Karpas-422 (cell line): ENCODE data around the gene SRGAP2B. TPM values are rescaled to one million over a fixed set of nuclear protein-coding genes. Genes with fewer than 3 reads are reported as not detected.
"Not testable (repeated sequence)": the region's sequence is repeated elsewhere in the genome, so short reads cannot be mapped to it uniquely, and the experiment has no call there.

Experiments
- DNase-seq: peaks from one replicate; pipeline ENCODE4 v3.0.0-alpha.2; 2015
- H2AFZ ChIP-seq: fragments of 200-600 bp; sonication (generic); 2 replicates; pipeline ENCODE4 v1.6.1; 2014; ENCODE audit warnings: antibody characterized with exemption, low read length, mixed read lengths
- H3K27ac ChIP-seq: fragments of 200-600 bp; sonication (generic); 2 replicates; pipeline ENCODE4 v1.5.1; 2014; ENCODE audit warnings: mild to moderate bottlenecking, low read length, moderate library complexity
- H3K27me3 ChIP-seq: fragments of 200-600 bp; sonication (generic); 2 replicates; pipeline ENCODE4 v1.6.1; 2014; ENCODE audit warnings: low read length, mixed read lengths
- H3K36me3 ChIP-seq: fragments of 200-600 bp; sonication (generic); 2 replicates; pipeline ENCODE4 v1.6.1; 2014; ENCODE audit warnings: low read length, mixed read lengths; ENCODE audit not compliant: insufficient read depth
- H3K4me1 ChIP-seq: fragments of 200-600 bp; sonication (generic); 2 replicates; pipeline ENCODE4 v1.6.1; 2014; ENCODE audit warnings: mild to moderate bottlenecking, low read length, mixed read lengths
- H3K4me2 ChIP-seq: fragments of 200-600 bp; sonication (generic); 2 replicates; pipeline ENCODE4 v1.6.1; 2014; ENCODE audit warnings: low read length, low read depth, mild to moderate bottlenecking; ENCODE audit not compliant: poor library complexity, severe bottlenecking
- H3K4me3 ChIP-seq: fragments of 200-600 bp; sonication (generic); 2 replicates; pipeline ENCODE4 v1.5.1; 2014; ENCODE audit warnings: mild to moderate bottlenecking, antibody characterized with exemption, low read length, mixed read lengths
- H3K79me2 ChIP-seq: fragments of 200-600 bp; sonication (generic); 2 replicates; pipeline ENCODE4 v1.6.1; 2014; ENCODE audit warnings: mild to moderate bottlenecking, low read length, mixed read lengths
- H3K9ac ChIP-seq: fragments of 200-600 bp; sonication (generic); 2 replicates; pipeline ENCODE4 v1.6.0; 2014; ENCODE audit warnings: low read length
- H3K9me2 ChIP-seq: fragments of 200-600 bp; sonication (generic), shearing (Covaris generic); replicated peaks from 2 replicates; pipeline ENCODE4 v1.6.0; 2014; ENCODE audit warnings: mild to moderate bottlenecking, low read length, moderate library complexity; ENCODE audit not compliant: insufficient read depth
- H3K9me3 ChIP-seq: fragments of 300-700, 200-600 bp; sonication (generic); 2 replicates; pipeline ENCODE4 v1.6.1; 2014; ENCODE audit warnings: low read length, mixed read lengths
- H4K20me1 ChIP-seq: fragments of 200-600 bp; sonication (generic); 2 replicates; pipeline ENCODE4 v1.6.1; 2014; ENCODE audit warnings: mild to moderate bottlenecking, antibody characterized with exemption, low read length, low read depth; ENCODE audit not compliant: insufficient read depth
- total RNA-seq: library from RNA; depleted of rRNA; stranded (reverse); fragments of >200 nt; shearing (Covaris generic); gene quantifications from 2 replicates; pipeline ENCODE4 v1.2.3, GENCODE V29; 2014; ENCODE audit warnings: low replicate concordance

Gene SRGAP2B
- total RNA-seq, 1 experiment from 2014 or later = 16.0 TPM

GRCh38 chr1:145055217-145055760 lies 39.8 kb downstream of the SRGAP2B start:
- H3K4me1 ChIP-seq = not testable (repeated sequence)

GRCh38 chr1:145053428-145053827 lies 41.7 kb downstream of the SRGAP2B start:
- not testable (repeated sequence) for H4K20me1 ChIP-seq, H3K79me2 ChIP-seq, H3K27me3 ChIP-seq, H3K4me3 ChIP-seq, H3K4me2 ChIP-seq, H3K9ac ChIP-seq, H3K27ac ChIP-seq, H3K36me3 ChIP-seq, H2AFZ ChIP-seq, H3K9me3 ChIP-seq, H3K4me1 ChIP-seq, DNase-seq, H3K9me2 ChIP-seq

More at GRCh38 chr1:145055217-145055760, 39.8 kb downstream of the SRGAP2B start:
- H3K9me3 ChIP-seq, H3K9ac ChIP-seq, DNase-seq, H3K4me2 ChIP-seq, H2AFZ ChIP-seq, H3K36me3 ChIP-seq, H3K9me2 ChIP-seq, H3K79me2 ChIP-seq, H3K4me3 ChIP-seq, H3K27me3 ChIP-seq, H4K20me1 ChIP-seq, H3K27ac ChIP-seq: not testable (repeated sequence)

DNA sequence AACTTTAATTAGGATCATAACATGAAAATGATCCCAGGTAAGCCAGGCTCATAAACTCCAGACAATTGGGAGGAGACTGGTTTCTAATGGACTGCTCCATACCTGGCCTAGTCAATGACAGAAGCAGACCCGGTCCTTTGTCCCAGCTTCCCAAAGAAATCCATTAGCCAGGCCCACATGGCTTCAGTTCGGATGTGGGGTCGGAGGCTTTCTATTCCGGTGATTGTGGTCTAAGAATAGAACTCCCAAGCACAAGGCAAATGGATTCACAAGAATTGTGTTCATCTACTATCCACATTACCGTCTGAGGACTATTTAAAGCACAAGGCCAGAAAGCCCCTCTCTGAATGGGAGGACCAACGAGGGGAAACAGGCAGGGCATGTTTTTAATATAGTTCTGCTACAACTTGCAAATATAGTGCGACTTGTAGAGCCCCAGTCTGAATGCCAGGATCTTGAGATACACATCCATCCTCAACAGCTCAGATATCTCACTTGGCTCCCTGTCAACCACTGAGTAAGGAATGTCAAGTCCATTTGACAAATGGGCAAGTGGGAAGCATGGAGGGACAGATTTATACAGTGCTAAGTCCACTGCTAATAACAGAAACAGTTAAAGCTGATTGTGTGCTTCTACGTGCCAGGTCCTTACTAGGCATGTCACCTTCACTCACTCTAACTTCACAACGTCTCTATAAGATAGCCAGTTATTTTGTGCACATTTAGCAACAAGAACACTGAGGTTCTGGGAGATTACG lies 42.9 kb downstream of the SRGAP2B start:
- not testable (repeated sequence) for H3K36me3 ChIP-seq, H3K27me3 ChIP-seq, H3K27ac ChIP-seq, H3K4me2 ChIP-seq, H3K9me3 ChIP-seq, H3K9me2 ChIP-seq, H2AFZ ChIP-seq, H3K79me2 ChIP-seq, H3K9ac ChIP-seq, H3K4me1 ChIP-seq, H4K20me1 ChIP-seq, DNase-seq, H3K4me3 ChIP-seq

DNA sequence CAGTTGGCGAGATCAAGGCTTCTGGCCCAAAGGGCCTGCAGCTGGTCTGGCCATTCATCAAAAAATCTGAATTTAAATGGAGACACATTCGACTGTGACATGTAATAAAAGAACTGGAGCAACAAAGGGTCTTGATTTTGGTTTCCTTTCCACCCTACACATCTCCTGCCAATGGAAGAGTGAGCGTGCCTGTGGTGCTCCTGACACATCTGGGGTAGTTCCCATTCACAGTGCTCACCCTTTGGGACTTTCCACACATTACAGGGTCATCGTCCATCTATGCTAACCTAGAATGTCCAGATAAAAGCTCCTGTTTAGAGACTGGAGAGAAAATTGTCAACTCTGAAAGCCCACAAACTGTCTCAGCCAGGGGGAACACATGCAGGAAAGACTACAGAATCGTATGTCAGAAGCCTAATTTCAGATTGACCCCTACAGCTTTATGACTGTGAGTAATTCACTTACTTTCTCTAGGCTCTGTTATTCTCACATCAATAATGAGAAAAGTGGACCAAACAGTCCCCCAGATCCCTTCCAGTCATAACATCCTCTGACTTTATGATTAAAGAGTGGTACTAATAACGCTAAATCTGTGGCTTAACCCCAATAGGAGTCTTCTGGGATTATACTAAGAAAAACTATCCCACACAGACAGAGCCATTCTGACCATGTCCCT lies 46.8 kb downstream of the SRGAP2B start:
- H3K4me3 ChIP-seq, H3K79me2 ChIP-seq, H3K9me3 ChIP-seq, H3K9ac ChIP-seq, H3K4me2 ChIP-seq, H3K36me3 ChIP-seq, H2AFZ ChIP-seq, H4K20me1 ChIP-seq, H3K9me2 ChIP-seq, DNase-seq, H3K27me3 ChIP-seq, H3K27ac ChIP-seq, H3K4me1 ChIP-seq: not testable (repeated sequence)

GRCh38 chr1:145047553-145047952 lies 47.6 kb downstream of the SRGAP2B start:
- not testable (repeated sequence) for H4K20me1 ChIP-seq, H3K36me3 ChIP-seq, H3K4me2 ChIP-seq, H3K79me2 ChIP-seq, H3K4me1 ChIP-seq, H3K27me3 ChIP-seq, H3K9ac ChIP-seq, H3K4me3 ChIP-seq, H3K9me2 ChIP-seq, DNase-seq, H3K9me3 ChIP-seq, H3K27ac ChIP-seq, H2AFZ ChIP-seq

GRCh38 chr1:145045571-145046273 lies 49.4 kb downstream of the SRGAP2B start:
- not testable (repeated sequence) for H3K4me2 ChIP-seq, H3K36me3 ChIP-seq, H3K9ac ChIP-seq, H3K9me2 ChIP-seq, H3K9me3 ChIP-seq, H2AFZ ChIP-seq, H3K4me1 ChIP-seq, DNase-seq, H4K20me1 ChIP-seq, H3K4me3 ChIP-seq, H3K27ac ChIP-seq, H3K27me3 ChIP-seq, H3K79me2 ChIP-seq

DNA sequence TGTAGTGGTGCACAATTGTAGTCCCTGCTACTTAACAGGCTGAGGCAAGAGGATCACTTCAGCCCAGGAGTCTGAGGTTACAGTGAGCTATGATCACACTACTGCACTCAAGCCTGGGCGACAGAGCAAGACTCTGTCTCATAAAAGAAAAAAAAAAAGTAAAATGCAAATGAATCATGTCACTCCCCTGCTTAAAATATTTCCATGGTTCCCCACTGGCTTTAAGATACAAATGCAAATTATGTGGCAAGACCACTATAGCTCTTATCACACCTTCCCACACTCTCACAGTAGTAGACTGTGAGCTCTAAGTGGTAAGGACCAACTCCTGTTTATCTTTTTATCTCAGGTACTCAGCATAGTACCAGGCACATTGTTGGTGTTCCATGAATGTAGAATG lies 53.6 kb downstream of the SRGAP2B start:
- not testable (repeated sequence) for H3K4me2 ChIP-seq, H3K9me3 ChIP-seq, H3K4me1 ChIP-seq, H3K9ac ChIP-seq, H3K27me3 ChIP-seq, H2AFZ ChIP-seq, H3K36me3 ChIP-seq, H3K4me3 ChIP-seq, H3K79me2 ChIP-seq, H4K20me1 ChIP-seq, H3K9me2 ChIP-seq, DNase-seq
- peak overlapping the region; percentile 42; the same call in 1 of the 2 replicates for H3K27ac ChIP-seq

- not testable (repeated sequence) for H3K4me1 ChIP-seq, DNase-seq, H3K4me2 ChIP-seq, H3K27me3 ChIP-seq, H3K9me2 ChIP-seq, H3K9me3 ChIP-seq, H3K79me2 ChIP-seq, H3K9ac ChIP-seq, H3K4me3 ChIP-seq, H3K27ac ChIP-seq, H4K20me1 ChIP-seq, H3K36me3 ChIP-seq, H2AFZ ChIP-seq
Observed at GRCh38 chr1:145036019-145036418, 59.1 kb downstream of the SRGAP2B start.
